Esophagus squamous epithelium (tissue), 4 donors: ENCODE results near the gene CAMK1D.

ENCODE experiments used
- POLR2A ChIP-seq, 4 donors: fragments of 450-650 bp; IDR thresholded peaks; one replicate each; pipeline ENCODE4 v1.6.1; 2017; ENCODE audit warnings: antibody characterized with exemption in 4 of 4, mild to moderate bottlenecking in 4 of 4, moderate library complexity in 3 of 4
- TF ChIP-seq, protein P1 (sequence below), 6 experiments: fragments of 450-650 bp in 4 of 6; fragments of 200-600 bp in 2 of 6; sonication (generic) in 2 of 6; IDR thresholded peaks; one replicate each; pipeline ENCODE4 v1.5.1; 2016 to 2019; ENCODE audit warnings: antibody characterized with exemption in 6 of 6, mild to moderate bottlenecking in 4 of 6, moderate library complexity in 4 of 6

- TF ChIP-seq, protein P1, sequence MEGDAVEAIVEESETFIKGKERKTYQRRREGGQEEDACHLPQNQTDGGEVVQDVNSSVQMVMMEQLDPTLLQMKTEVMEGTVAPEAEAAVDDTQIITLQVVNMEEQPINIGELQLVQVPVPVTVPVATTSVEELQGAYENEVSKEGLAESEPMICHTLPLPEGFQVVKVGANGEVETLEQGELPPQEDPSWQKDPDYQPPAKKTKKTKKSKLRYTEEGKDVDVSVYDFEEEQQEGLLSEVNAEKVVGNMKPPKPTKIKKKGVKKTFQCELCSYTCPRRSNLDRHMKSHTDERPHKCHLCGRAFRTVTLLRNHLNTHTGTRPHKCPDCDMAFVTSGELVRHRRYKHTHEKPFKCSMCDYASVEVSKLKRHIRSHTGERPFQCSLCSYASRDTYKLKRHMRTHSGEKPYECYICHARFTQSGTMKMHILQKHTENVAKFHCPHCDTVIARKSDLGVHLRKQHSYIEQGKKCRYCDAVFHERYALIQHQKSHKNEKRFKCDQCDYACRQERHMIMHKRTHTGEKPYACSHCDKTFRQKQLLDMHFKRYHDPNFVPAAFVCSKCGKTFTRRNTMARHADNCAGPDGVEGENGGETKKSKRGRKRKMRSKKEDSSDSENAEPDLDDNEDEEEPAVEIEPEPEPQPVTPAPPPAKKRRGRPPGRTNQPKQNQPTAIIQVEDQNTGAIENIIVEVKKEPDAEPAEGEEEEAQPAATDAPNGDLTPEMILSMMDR (IDR thresholded peaks at IDR 0.05) = no peak
- no peak for TF ChIP-seq POLR2A (IDR thresholded peaks at IDR 0.05)
Measured at GRCh38 chr10:12614177-12614995, 265.0 kb downstream of the CAMK1D start.
